ENCODE measurements around the gene TMEM19.

GRCh38 chr12:71742998-71743397 lies 57.1 kb downstream of the TMEM19 start:
- TF ChIP-seq POLR2A (IDR thresholded peaks at IDR 0.05) (no peak), CTCF (IDR thresholded peaks at IDR 0.05) (no peak)

Data from body of pancreas (tissue), 4 donors.